Jurkat, Clone E6-1 (cell line): ENCODE results near the gene KLHDC10. TPM values are rescaled to one million over a fixed set of nuclear protein-coding genes. Genes with fewer than 3 reads are reported as not detected.
"Not testable (repeated sequence)": the region's sequence is repeated elsewhere in the genome, so short reads cannot be mapped to it uniquely, and the experiment has no call there.

ENCODE experiments used
- DNase-seq: peaks from one replicate; pipeline ENCODE4 v3.0.0-alpha.2; 2011; ENCODE audit warnings: low read depth, low spot score
- H3K4me3 ChIP-seq: 2 replicates; pipeline ENCODE4 v1.5.1; 2011; ENCODE audit warnings: mild to moderate bottlenecking, low read length, control low read depth, moderate library complexity
- polyA plus RNA-seq: library from polyadenylated mRNA; unstranded; fragments of >200 nt; gene quantifications from one replicate; pipeline ENCODE4 v1.2.1, GENCODE V29; 2012; ENCODE audit warnings: missing spikeins; ENCODE audit not compliant: insufficient read length, insufficient read depth

The KLHDC10 gene
- polyA plus RNA-seq = 18.5 TPM

- H3K4me3 ChIP-seq = peak within 1 kb of the TSS; percentile 95
- DNase-seq = peak; percentile 99
Observed at GRCh38 chr7:130069978-130070860, at the start of gene KLHDC10. TSS of gene KLHDC10 (plus strand) at chr7:130070534. CDS start at chr7:130070644, 110 bp downstream.

GRCh38 chr7:130021105-130021834, 49.1 kb upstream of the KLHDC10 start:
- no peak for DNase-seq
- no peak overlapping the region for H3K4me3 ChIP-seq

GRCh38 chr7:130022115-130022514, 48.2 kb upstream of the KLHDC10 start:
- DNase-seq = no peak

GRCh38 chr7:130022623-130023175, 47.6 kb upstream of the KLHDC10 start:
- H3K4me3 ChIP-seq = no peak overlapping the region
- no peak for DNase-seq

More at GRCh38 chr7:130022115-130022514, 48.2 kb upstream of the KLHDC10 start:
- H3K4me3 ChIP-seq = no peak overlapping the region

GRCh38 chr7:130024390-130024789, 45.9 kb upstream of the KLHDC10 start:
- DNase-seq = no peak
- no peak overlapping the region for H3K4me3 ChIP-seq

GRCh38 chr7:130032698-130033097, 37.6 kb upstream of the KLHDC10 start:
- DNase-seq = no peak

GRCh38 chr7:130037703-130038102, 32.6 kb upstream of the KLHDC10 start:
- no peak overlapping the region for H3K4me3 ChIP-seq
- no peak for DNase-seq

More at GRCh38 chr7:130032698-130033097, 37.6 kb upstream of the KLHDC10 start:
- H3K4me3 ChIP-seq = no peak overlapping the region

GRCh38 chr7:130040576-130040975, 29.8 kb upstream of the KLHDC10 start:
- no peak overlapping the region for H3K4me3 ChIP-seq
- DNase-seq = no peak

GRCh38 chr7:130047831-130048230, 22.5 kb upstream of the KLHDC10 start:
- no peak overlapping the region for H3K4me3 ChIP-seq
- no peak for DNase-seq

- no peak for DNase-seq
- no peak overlapping the region for H3K4me3 ChIP-seq
Observed at GRCh38 chr7:130048906-130049305, 21.4 kb upstream of the KLHDC10 start.

GRCh38 chr7:130052250-130052649, 18.1 kb upstream of the KLHDC10 start:
- DNase-seq, H3K4me3 ChIP-seq: not testable (repeated sequence)

- not testable (repeated sequence) for H3K4me3 ChIP-seq, DNase-seq
Observed at GRCh38 chr7:130055198-130055597, 15.1 kb upstream of the KLHDC10 start.

- no peak for DNase-seq
- H3K4me3 ChIP-seq = no peak overlapping the region
Observed at GRCh38 chr7:130062246-130062645, 8.1 kb upstream of the KLHDC10 start.

- peak; percentile 56 for DNase-seq
- no peak overlapping the region for H3K4me3 ChIP-seq
Observed at GRCh38 chr7:130063036-130063435, 7.3 kb upstream of the KLHDC10 start.

GRCh38 chr7:130064580-130064926, 5.8 kb upstream of the KLHDC10 start:
- DNase-seq, H3K4me3 ChIP-seq: not testable (repeated sequence)

- H3K4me3 ChIP-seq = no peak overlapping the region
- no peak for DNase-seq
Observed at GRCh38 chr7:130065500-130066152, 4.7 kb upstream of the KLHDC10 start.

GRCh38 chr7:130069179-130069977, 956 bp upstream of the KLHDC10 start:
- DNase-seq = no peak
- H3K4me3 ChIP-seq = peak overlapping the region; percentile 95

GRCh38 chr7:130070861-130071622, 708 bp downstream of the KLHDC10 start:
- peak overlapping the region; percentile 95 for H3K4me3 ChIP-seq
- DNase-seq = no peak
